OCI-LY3 (cell line): ENCODE results near the gene BRD8.

Source experiments
- CTCF ChIP-seq: fragments of 200-600, 300-600 bp; sonication (generic); IDR thresholded peaks from 2 replicates; pipeline ENCODE4 v1.5.1; 2014; ENCODE audit warnings: antibody characterized with exemption, low read length, low read depth
- EZH2phosphoT487 ChIP-seq: fragments of 200-600 bp; shearing (Covaris generic); IDR thresholded peaks from 2 replicates; pipeline ENCODE4 v1.6.1; 2018; ENCODE audit warnings: antibody characterized with exemption, mixed run types, low read depth

GRCh38 chr5:138132543-138132942 lies 45.9 kb downstream of the BRD8 start:
- TF ChIP-seq CTCF (no peak), EZH2phosphoT487 (no peak)
